GM18505 (cell line): ENCODE measurements around the gene SLC6A12.

Source experiments
- ATAC-seq: cut with Tn5 transposase; IDR thresholded peaks from one replicate; pipeline ENCODE4 v1.9.1; 2021; ENCODE audit not compliant: unreplicated experiment
- POLR2A ChIP-seq: IDR thresholded peaks from 4 replicates; pipeline ENCODE4 v1.6.1; 2011; ENCODE audit warnings: borderline replicate concordance; ENCODE audit not compliant: insufficient read depth, insufficient read length; ENCODE audit errors: extremely low read depth

The SLC6A12 gene

DNA sequence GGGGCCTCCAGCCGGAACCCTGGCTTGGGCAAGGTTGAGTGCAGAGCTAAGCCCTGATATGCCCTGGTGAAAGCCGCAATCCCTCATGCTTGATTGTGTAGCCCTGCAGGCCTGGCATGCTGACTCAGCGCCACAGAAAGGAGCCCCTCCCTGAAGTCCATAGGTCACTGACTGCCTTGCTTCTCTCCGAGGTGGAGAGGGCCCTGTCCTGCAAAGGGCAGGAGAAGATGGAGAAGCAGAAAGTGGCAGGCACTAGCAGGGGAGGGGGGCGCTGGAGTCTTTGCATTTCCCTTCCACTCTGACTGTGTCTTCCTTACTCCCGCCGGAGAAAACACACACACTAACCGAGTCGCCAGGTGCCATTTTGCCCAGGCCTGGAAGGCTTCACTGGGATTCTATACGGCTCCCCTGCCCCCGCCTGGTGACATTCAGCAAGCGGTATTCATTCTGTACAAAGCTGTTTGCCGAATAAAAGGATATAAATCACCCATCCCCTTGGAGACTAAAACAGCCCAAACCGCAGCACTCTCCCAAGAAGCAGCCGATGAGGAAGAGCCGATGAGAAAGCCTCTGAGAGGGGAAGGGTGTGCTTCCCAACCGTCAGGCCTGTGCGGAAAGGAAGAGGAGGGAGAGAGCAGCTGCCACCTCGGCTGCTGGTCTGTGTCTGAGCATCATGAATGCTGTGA, 69.8 kb downstream of the SLC6A12 start:
- ATAC-seq = no peak
- TF ChIP-seq POLR2A = no peak

DNA sequence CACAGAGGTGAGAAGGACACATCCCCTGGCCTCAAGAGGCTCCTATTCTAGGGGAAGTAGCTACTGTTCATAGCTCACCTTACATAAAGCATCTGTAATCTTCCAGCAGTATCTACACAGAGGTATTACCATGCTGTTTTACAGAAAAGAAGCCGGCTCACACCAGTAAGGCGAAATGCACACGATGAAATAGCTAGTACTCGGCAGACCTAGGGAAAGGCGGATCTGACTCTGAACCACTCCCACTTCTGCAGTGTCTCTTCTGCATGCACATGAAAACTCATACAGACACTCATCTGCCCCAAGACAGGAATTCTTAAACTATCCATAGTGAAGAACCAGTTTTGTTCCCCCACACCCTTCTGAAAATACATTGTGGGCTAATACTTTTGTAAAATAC, 73.8 kb downstream of the SLC6A12 start:
- TF ChIP-seq POLR2A = no peak
- ATAC-seq = no peak
